CD4-positive, alpha-beta T cell (primary cell): ENCODE results near the gene EXOC1L. TPM values are rescaled to one million over a fixed set of nuclear protein-coding genes. Genes with fewer than 3 reads are reported as not detected.
A peak's percentile ranks its signal among the peaks of the same experiment; 100 is the strongest.

Experiments used
- ATAC-seq: fragments of 200-7000 bp; cut with Tn5 transposase; one replicate; pipeline ENCODE4 v1.10.0; 2022; ENCODE audit warnings: mild to moderate bottlenecking; ENCODE audit not compliant: poor library complexity
- CTCF ChIA-PET: fragments of 350-600 bp; sonication (Branson Sonifier 250); formaldehyde crosslinking; loops from one replicate; lab custom pipeline; 2021; ENCODE audit warnings: antibody characterized with exemption, inconsistent platforms; lab: Charles Lee
- POLR2A ChIA-PET: fragments of 350-600 bp; sonication (Branson Sonifier 250); formaldehyde crosslinking; loops from one replicate; lab custom pipeline; 2021; ENCODE audit warnings: antibody characterized with exemption, inconsistent platforms; lab: Charles Lee
- DNase-seq, 14 experiments: peaks; one replicate each; pipeline ENCODE4 v3.0.0-alpha.2; 2013 to 2020; ENCODE audit warnings: mixed read lengths in 2 of 14
- H3K27ac ChIP-seq, 2 donors: one replicate each; pipeline versions ENCODE4 v1.5.1 to v1.7.0; 2013; ENCODE audit warnings: low read length in 2 of 2, low read depth in 1 of 2, mild to moderate bottlenecking in 1 of 2
- H3K27me3 ChIP-seq, 2 experiments: 1 replicate in 1 of 2; 2 replicates in 1 of 2; pipeline versions ENCODE4 v1.6.1 to v1.7.0; 2013; ENCODE audit warnings: low read length in 2 of 2, control low read depth in 1 of 2, mild to moderate bottlenecking in 1 of 2, moderate library complexity in 1 of 2; ENCODE audit not compliant: insufficient read depth in 2 of 2, control insufficient read depth in 1 of 2
- H3K36me3 ChIP-seq: one replicate; pipeline ENCODE4 v1.6.1; 2013; ENCODE audit warnings: low read length, control low read depth; ENCODE audit not compliant: insufficient read depth
- H3K4me1 ChIP-seq: one replicate; pipeline ENCODE4 v1.6.1; 2013; ENCODE audit warnings: low read length, control low read depth; ENCODE audit not compliant: insufficient read depth
- H3K4me3 ChIP-seq: one replicate; pipeline ENCODE4 v1.5.1; 2013; ENCODE audit warnings: mild to moderate bottlenecking, low read length, moderate library complexity
- H3K9me3 ChIP-seq, 2 experiments: 1 replicate in 1 of 2; 2 replicates in 1 of 2; pipeline versions ENCODE4 v1.6.1 to v1.7.0; 2013; ENCODE audit warnings: low read length in 2 of 2, mild to moderate bottlenecking in 2 of 2, control low read depth in 1 of 2, moderate library complexity in 1 of 2; ENCODE audit not compliant: control insufficient read depth in 1 of 2, insufficient read depth in 1 of 2
- H3K27ac Mint-ChIP-seq: one replicate; pipeline ENCODE4 v1.8.0; 2020; ENCODE audit warnings: mixed read lengths
- H3K27me3 Mint-ChIP-seq: one replicate; pipeline ENCODE4 v1.8.0; 2021; ENCODE audit warnings: mixed read lengths
- H3K36me3 Mint-ChIP-seq: one replicate; pipeline ENCODE4 v1.8.0; 2021; ENCODE audit warnings: low read depth, mixed read lengths
- H3K4me1 Mint-ChIP-seq: one replicate; pipeline ENCODE4 v1.8.0; 2021; ENCODE audit warnings: low read depth, mixed read lengths
- H3K4me3 Mint-ChIP-seq: one replicate; pipeline ENCODE4 v1.8.0; 2020; ENCODE audit warnings: mild to moderate bottlenecking, mixed read lengths
- H3K9me3 Mint-ChIP-seq: one replicate; pipeline ENCODE4 v1.8.0; 2020; ENCODE audit warnings: mixed read lengths
- intact Hi-C, 2 experiments: fragments of 100-400 bp; cut with DNase I in 1 of 2; cut with micrococcal nuclease in 1 of 2; formaldehyde crosslinking; loops; one replicate each; pipeline versions ENCODE4 v1.15.1 to v1.9.0; 2023 to 2025; cut with DNase I, micrococcal nuclease
- total RNA-seq, 174 experiments: library from RNA in 2 of 174; stranded (reverse) in 2 of 174; gene quantifications; one replicate each; pipeline ENCODE4 v1.2.3 and lab custom pipeline; 2021 to 2026
- TF ChIP-seq, protein P1 (sequence below): fragments of 200-600 bp; IDR thresholded peaks from one replicate; pipeline ENCODE4 v1.8.0; 2022; ENCODE audit warnings: antibody characterized with exemption, mild to moderate bottlenecking

Gene EXOC1L
- total RNA-seq, 2 experiments from 2014 or later = not detected

DNA sequence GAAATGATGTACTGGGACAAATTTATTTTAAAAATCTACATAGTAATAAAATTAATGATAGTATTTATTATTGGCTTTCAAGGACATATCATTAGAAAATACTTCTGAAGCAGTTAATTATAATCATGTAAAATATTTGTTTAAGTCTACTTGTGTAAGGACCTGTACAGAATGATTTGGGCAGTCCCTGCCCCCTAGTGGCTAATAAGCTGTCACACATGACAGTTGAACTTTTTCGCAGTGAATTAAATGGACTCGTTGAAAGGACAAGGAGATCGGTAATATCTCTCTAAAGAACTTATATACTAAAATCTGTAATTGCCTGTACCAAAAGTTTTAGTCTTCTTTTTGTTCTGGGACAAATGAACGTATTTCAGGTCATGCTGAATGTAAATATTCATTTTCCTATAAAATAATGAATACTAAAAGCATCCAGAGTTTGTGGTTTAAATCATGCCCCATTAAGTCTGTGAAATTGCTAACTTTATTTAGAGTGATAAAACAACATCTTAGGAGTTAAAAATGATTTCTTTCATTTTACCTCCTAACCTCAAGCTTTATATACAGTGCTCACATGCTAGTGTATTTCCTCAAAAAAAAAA is 47.5 kb downstream of the EXOC1L start:
- TF ChIP-seq, protein P1, sequence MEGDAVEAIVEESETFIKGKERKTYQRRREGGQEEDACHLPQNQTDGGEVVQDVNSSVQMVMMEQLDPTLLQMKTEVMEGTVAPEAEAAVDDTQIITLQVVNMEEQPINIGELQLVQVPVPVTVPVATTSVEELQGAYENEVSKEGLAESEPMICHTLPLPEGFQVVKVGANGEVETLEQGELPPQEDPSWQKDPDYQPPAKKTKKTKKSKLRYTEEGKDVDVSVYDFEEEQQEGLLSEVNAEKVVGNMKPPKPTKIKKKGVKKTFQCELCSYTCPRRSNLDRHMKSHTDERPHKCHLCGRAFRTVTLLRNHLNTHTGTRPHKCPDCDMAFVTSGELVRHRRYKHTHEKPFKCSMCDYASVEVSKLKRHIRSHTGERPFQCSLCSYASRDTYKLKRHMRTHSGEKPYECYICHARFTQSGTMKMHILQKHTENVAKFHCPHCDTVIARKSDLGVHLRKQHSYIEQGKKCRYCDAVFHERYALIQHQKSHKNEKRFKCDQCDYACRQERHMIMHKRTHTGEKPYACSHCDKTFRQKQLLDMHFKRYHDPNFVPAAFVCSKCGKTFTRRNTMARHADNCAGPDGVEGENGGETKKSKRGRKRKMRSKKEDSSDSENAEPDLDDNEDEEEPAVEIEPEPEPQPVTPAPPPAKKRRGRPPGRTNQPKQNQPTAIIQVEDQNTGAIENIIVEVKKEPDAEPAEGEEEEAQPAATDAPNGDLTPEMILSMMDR = peak; percentile 99
- ATAC-seq (peak; percentile 91), DNase-seq (peak in 6 of 14 experiments; percentile 9 to 74 (median 50))
- CTCF ChIA-PET = interaction anchor here (0.6 to 3.6 kb wide), 13 partner anchors 10 to 594 kb away, joined by 3 to 22 read pairs (median 4); partner anchors contain the start of genes CEP135 and EXOC1
- Mint-ChIP-seq H3K27me3 (no peaks in the 10 kb centered on the region), H3K4me1 (peaks cover 17% of the 10 kb centered on the region), H3K27ac (no peak overlapping the region), H3K9me3 (no peaks in the 10 kb centered on the region), H3K36me3 (peaks cover 74% of the 10 kb centered on the region), H3K4me3 (no peak overlapping the region)
- no peak overlapping the region for H3K4me3 ChIP-seq
- intact Hi-C loops = loop anchor here (5.0 to 10.0 kb wide), 5 partner anchors 320 to 1545 kb away; partner anchors contain the start of genes AASDH (in 1 of the 2), CLOCK (in 1 of the 2) and SRD5A3 (in 1 of the 2)
- H3K27ac ChIP-seq = no peak overlapping the region
- H3K36me3 ChIP-seq = peaks cover 61% of the 10 kb centered on the region
- H3K27me3 ChIP-seq = no peaks in the 10 kb centered on the region
- no peaks in the 10 kb centered on the region for H3K4me1 ChIP-seq
- POLR2A ChIA-PET = interaction anchor here (0.6 to 2.0 kb wide), 3 partner anchors 82 to 468 kb away, joined by 3 to 7 read pairs (median 3); partner anchors contain the start of gene CEP135
- H3K9me3 ChIP-seq = no peaks in the 10 kb centered on the region

DNA sequence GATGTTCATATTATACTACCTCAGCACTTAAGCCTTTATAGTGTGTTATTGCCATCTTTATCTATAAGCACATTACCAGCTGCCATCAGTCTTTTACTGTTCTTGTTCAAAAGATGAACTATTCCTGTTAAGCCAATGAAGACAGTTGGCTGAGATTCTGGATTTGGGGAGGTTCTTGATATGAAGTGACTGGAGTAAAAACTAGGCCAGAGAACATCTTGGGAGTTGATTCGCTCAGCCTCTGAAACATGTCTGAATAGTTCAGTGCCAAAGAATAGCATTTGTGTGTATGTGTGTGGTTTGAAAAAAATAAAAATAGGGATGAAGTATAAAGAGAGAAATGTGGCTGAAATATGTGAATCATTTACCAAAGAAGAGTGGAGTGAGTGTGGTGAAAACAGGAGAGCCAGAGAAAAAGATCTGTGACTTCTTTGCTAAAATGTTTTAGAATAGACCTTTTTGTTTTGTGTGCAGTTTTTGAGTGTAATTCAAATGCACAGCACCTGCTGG is 49.0 kb downstream of the EXOC1L start:
- Histone ChIP-seq H3K27me3 (no peaks in the 10 kb centered on the region), H3K4me3 (no peak overlapping the region), H3K4me1 (no peaks in the 10 kb centered on the region), H3K9me3 (no peaks in the 10 kb centered on the region), H3K36me3 (peaks cover 69% of the 10 kb centered on the region), H3K27ac (no peak overlapping the region)
- intact Hi-C loops = loop anchor here (5.0 to 10.0 kb wide), 5 partner anchors 321 to 1546 kb away; partner anchors contain the start of genes AASDH (in 1 of the 2), CLOCK (in 1 of the 2) and SRD5A3 (in 1 of the 2)
- H3K9me3 Mint-ChIP-seq = no peaks in the 10 kb centered on the region
- peaks cover 13% of the 10 kb centered on the region for H3K4me1 Mint-ChIP-seq
- CTCF ChIA-PET = no interaction called here
- DNase-seq = no peak
- H3K27ac Mint-ChIP-seq = no peak overlapping the region
- TF ChIP-seq, protein P1 = no peak
- peaks cover 69% of the 10 kb centered on the region for H3K36me3 Mint-ChIP-seq
- POLR2A ChIA-PET = no interaction called here
- no peak for ATAC-seq
- no peak overlapping the region for H3K4me3 Mint-ChIP-seq
- no peaks in the 10 kb centered on the region for H3K27me3 Mint-ChIP-seq

DNA sequence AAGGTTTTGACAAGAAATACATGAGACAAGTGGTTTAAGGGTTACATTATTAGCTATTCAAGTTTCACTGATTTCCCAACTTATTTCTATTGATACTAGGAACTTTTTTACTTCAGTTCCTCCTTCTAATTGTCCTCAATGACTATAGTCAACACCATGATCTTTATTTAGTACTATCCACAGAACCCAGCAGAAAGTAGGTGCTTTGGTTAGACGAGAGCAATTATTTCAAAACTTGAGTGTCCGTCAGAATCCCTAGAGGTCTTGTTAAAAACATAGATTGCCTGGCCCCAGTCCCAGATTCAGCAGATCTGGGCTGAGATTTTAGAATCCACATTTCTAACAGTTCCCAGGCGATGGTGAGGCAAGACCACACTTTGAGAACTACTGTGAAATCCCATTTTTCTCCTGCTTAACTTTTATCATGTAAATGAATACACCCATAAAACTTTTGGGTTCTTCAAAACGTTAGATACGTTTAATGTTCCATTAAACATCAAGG is 51.8 kb downstream of the EXOC1L start:
- peaks cover 9% of the 10 kb centered on the region for H3K4me1 Mint-ChIP-seq
- DNase-seq (no peak), ATAC-seq (no peak)
- H3K4me3 Mint-ChIP-seq = no peak overlapping the region
- H3K36me3 Mint-ChIP-seq = peaks cover 77% of the 10 kb centered on the region
- TF ChIP-seq, protein P1 = no peak
- no peaks in the 10 kb centered on the region for H3K9me3 Mint-ChIP-seq
- no peak overlapping the region for H3K27ac Mint-ChIP-seq
- H3K4me3 ChIP-seq = no peak overlapping the region
- H3K27ac ChIP-seq = no peak overlapping the region
- ChIA-PET CTCF (no interaction called here), POLR2A (no interaction called here)
- peaks cover 69% of the 10 kb centered on the region for H3K36me3 ChIP-seq
- H3K27me3 Mint-ChIP-seq = no peaks in the 10 kb centered on the region
- H3K27me3 ChIP-seq = no peaks in the 10 kb centered on the region
- intact Hi-C loops = no loop called here
- no peaks in the 10 kb centered on the region for H3K4me1 ChIP-seq
- H3K9me3 ChIP-seq = no peaks in the 10 kb centered on the region
